Spleen (tissue), 11 donors: Measurements from ENCODE around the gene PTPRM. TPM values are rescaled to one million over a fixed set of nuclear protein-coding genes. Genes with fewer than 3 reads are reported as not detected.

Experiments
- DNase-seq: peaks from one replicate; pipeline ENCODE4 v3.0.0-alpha.2; 2020
- H3K27ac ChIP-seq, 8 donors: fragments of 200-600 bp; sonication (generic) in 7 of 8; 1 replicate in 4 of 8; 2 replicates in 4 of 8; pipeline versions ENCODE4 v1.5.0 to v1.8.0; 2016 to 2021; ENCODE audit warnings: inconsistent platforms in 4 of 8, mild to moderate bottlenecking in 4 of 8, moderate library complexity in 1 of 8
- H3K27me3 ChIP-seq, 7 donors: fragments of 200-600 bp; sonication (generic) in 6 of 7; replicated peaks in 1 of 7; 1 replicate in 4 of 7; 2 replicates in 3 of 7; pipeline versions ENCODE4 v1.5.0 to v1.8.0; 2016 to 2021; ENCODE audit warnings: inconsistent platforms in 3 of 7, mild to moderate bottlenecking in 1 of 7
- H3K36me3 ChIP-seq, 6 donors: fragments of 200-600 bp; sonication (generic) in 5 of 6; 1 replicate in 4 of 6; 2 replicates in 2 of 6; pipeline versions ENCODE4 v1.5.0 to v1.8.0; 2016 to 2021; ENCODE audit warnings: inconsistent platforms in 2 of 6
- H3K4me1 ChIP-seq, 6 donors: fragments of 200-600 bp; sonication (generic) in 5 of 6; 1 replicate in 3 of 6; 2 replicates in 3 of 6; pipeline versions ENCODE4 v1.5.0 to v1.8.0; 2016 to 2021; ENCODE audit warnings: inconsistent platforms in 3 of 6
- H3K4me3 ChIP-seq, 8 donors: fragments of 200-600 bp; sonication (generic) in 7 of 8; 1 replicate in 4 of 8; 2 replicates in 4 of 8; pipeline versions ENCODE4 v1.5.0 to v1.8.0; 2016 to 2021; ENCODE audit warnings: inconsistent platforms in 4 of 8, mild to moderate bottlenecking in 4 of 8, moderate library complexity in 2 of 8
- H3K9me3 ChIP-seq, 8 donors: fragments of 200-600 bp; sonication (generic) in 7 of 8; 1 replicate in 4 of 8; 2 replicates in 4 of 8; pipeline versions ENCODE4 v1.5.0 to v1.8.0; 2016 to 2021; ENCODE audit warnings: inconsistent platforms in 4 of 8
- CTCF ChIP-seq, 11 experiments: fragments of 200-600 bp in 7 of 11; fragments of 450-650 bp in 4 of 11; sonication (generic) in 4 of 11; IDR thresholded peaks in 8 of 11; conservative IDR thresholded peaks in 3 of 11; 1 replicate in 7 of 11; 2 replicates in 4 of 11; pipeline versions ENCODE4 v1.4.0 to v1.8.0; 2016 to 2021; ENCODE audit warnings: antibody characterized with exemption in 11 of 11, inconsistent platforms in 4 of 11, mild to moderate bottlenecking in 1 of 11
- POLR2A ChIP-seq, 3 donors: fragments of 450-650 bp; IDR thresholded peaks; one replicate each; pipeline ENCODE4 v1.5.1; 2017; ENCODE audit warnings: antibody characterized with exemption in 3 of 3, mild to moderate bottlenecking in 1 of 3
- POLR2AphosphoS5 ChIP-seq, 3 donors: sonication (generic); formaldehyde crosslinking; IDR thresholded peaks; one replicate each; pipeline ENCODE4 v1.5.1; 2017; ENCODE audit warnings: antibody characterized with exemption in 3 of 3
- WGBS, 5 donors: extraction: QIAGEN DNeasy Blood & Tissue Kit in 3 of 5; methylation state at CpG; one replicate each; pipeline versions ENCODE4 v1.1.5 to v1.1.7; 2013 to 2018; 5-methylcytosine and 5-hydroxymethylcytosine counted together
- intact Hi-C: fragments of 100-400 bp; cut with DNase I; formaldehyde crosslinking; loops from one replicate; pipeline ENCODE4 v1.15.0; 2023; ENCODE audit warnings: low total_unique reads
- polyA plus RNA-seq, 3 donors: library from polyadenylated mRNA; stranded (reverse); fragments of 200-250 nt; gene quantifications; one replicate each; pipeline ENCODE4 v1.2.1, GENCODE V29; 2013
- total RNA-seq, 7 donors: library from RNA; depleted of rRNA in 3 of 7; stranded (reverse); fragments of >200 nt in 3 of 7; fragmentation: NEBNext Ultra II Directional in 4 of 7; extraction: Animal tissue kit (Norgen Biotek cat#: 25700) in 4 of 7; gene quantifications; one replicate each; pipeline versions ENCODE4 v1.1.0 to v1.2.1, GENCODE V29; 2016 to 2021
- donor health status: healthy with polysubstance abuse.
- donor health status: DM: no; HTN: no; CAD: no; lungs with moderate emphysema.
- donor health status: DM: no; HTN: no; CAD: no.
- donor health status: Bipolar disorder and iron deficiency.
- donor health status: healthy.
- donor health status: DM: no; HTN: no; CAD: no.
- donor health status: DM: yes; HTN: yes; CAD: no.

The PTPRM gene
- total and polyA plus RNA-seq, 10 donors: 23.5 to 97.8 (median 62.8) TPM

DNA sequence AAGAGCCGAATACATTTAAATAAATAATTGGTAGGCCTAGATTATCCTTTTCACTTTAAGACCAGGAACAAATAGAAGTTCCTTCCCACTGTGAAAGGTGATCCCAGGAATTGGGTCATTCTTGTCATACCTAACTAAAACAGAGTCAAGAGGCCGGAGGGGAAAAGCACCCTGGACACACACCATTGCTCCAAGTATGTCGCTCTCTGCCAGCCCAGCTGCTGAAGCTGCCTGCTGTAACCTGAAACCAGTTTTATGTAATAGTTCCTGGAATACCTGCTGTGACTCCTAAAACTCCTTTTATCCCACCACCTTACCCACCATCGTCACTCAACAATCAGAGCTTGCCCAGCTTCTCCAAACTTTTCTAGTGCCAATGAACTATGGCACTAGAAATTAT lies 217.1 kb downstream of the PTPRM start:
- intact Hi-C loops: no loop called here
- Histone ChIP-seq H3K9me3 (no peaks in the 10 kb centered on the region), H3K27me3 (no peaks in the 10 kb centered on the region), H3K36me3 (no peaks in the 10 kb centered on the region), H3K4me3 (no peak overlapping the region), H3K27ac (no peak overlapping the region), H3K4me1 (no peaks in the 10 kb centered on the region)
- DNase-seq: no peak
- WGBS, 5 donors: 91 to 96% (median 91%) methylated on average over 4 of the region's 4 CpGs
- no peak for TF ChIP-seq POLR2A (IDR thresholded peaks at IDR 0.05)
- no peak for TF ChIP-seq POLR2AphosphoS5 (IDR thresholded peaks at IDR 0.05)
- no peak for TF ChIP-seq CTCF (IDR thresholded peaks at IDR 0.05 in 8 of 11, conservative IDR thresholded peaks at IDR 0.05 in 3 of 11)

DNA sequence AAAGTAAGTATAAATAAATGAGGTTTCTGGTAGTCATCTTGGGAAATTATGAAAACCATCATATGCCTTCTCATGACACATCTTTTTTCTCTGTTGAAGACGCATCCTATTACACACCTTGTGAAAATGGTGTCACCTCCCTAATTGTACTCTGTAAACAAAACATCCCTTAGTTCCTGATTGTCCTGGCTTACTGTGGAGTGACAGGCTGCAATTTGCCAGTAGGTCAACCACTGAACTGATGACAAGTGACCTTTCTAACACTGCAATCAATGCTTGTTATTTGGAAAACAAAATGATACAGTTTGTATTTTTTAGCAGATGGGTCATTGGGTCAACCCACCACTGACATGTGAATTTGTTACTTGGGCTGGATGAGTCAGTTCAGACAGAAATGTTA lies 219.5 kb downstream of the PTPRM start:
- H3K4me1 ChIP-seq: no peaks in the 10 kb centered on the region
- intact Hi-C loops: no loop called here
- no peaks in the 10 kb centered on the region for H3K27me3 ChIP-seq
- no peak for TF ChIP-seq POLR2AphosphoS5 (IDR thresholded peaks at IDR 0.05)
- TF ChIP-seq POLR2A (IDR thresholded peaks at IDR 0.05): no peak
- no peak for TF ChIP-seq CTCF (IDR thresholded peaks at IDR 0.05 in 8 of 11, conservative IDR thresholded peaks at IDR 0.05 in 3 of 11)
- DNase-seq: no peak
- no peaks in the 10 kb centered on the region for H3K36me3 ChIP-seq
- no peak overlapping the region for H3K4me3 ChIP-seq
- WGBS, 5 donors: 89 to 100% (median 93%) methylated on average over 1 of the region's 1 CpG
- no peaks in the 10 kb centered on the region for H3K9me3 ChIP-seq
- no peak overlapping the region for H3K27ac ChIP-seq

DNA sequence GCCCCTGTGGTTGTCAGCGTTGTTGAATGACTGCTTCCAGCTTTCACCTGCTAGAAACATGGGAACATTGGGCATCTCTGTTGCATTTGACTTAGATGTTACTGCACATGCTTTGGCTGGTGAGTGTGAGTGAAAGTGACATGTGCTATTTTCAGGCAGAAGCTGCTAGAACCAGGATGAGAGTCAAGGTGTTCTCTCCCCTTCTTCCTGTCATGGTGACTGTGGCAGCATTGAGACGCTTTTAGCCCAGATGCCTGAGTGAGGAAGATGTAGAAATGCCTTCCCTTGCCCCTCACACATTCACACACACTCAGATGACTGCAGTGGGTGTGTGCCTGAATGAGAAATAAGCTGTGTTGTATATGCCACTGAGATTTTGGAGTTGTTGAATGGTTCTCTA lies 220.2 kb downstream of the PTPRM start:
- H3K4me1 ChIP-seq: no peaks in the 10 kb centered on the region
- H3K27me3 ChIP-seq: no peaks in the 10 kb centered on the region
- no peak overlapping the region for H3K27ac ChIP-seq
- no peaks in the 10 kb centered on the region for H3K36me3 ChIP-seq
- TF ChIP-seq CTCF (IDR thresholded peaks at IDR 0.05 in 8 of 11, conservative IDR thresholded peaks at IDR 0.05 in 3 of 11) (no peak), POLR2AphosphoS5 (IDR thresholded peaks at IDR 0.05) (no peak), POLR2A (IDR thresholded peaks at IDR 0.05) (no peak)
- DNase-seq: no peak
- no peak overlapping the region for H3K4me3 ChIP-seq
- WGBS, 5 donors: 46 to 82% (median 68%) methylated on average over 2 of the region's 2 CpGs
- H3K9me3 ChIP-seq: no peaks in the 10 kb centered on the region
- intact Hi-C loops: no loop called here

GRCh38 chr18:7789856-7790552 lies 222.9 kb downstream of the PTPRM start:
- intact Hi-C loops: no loop called here

More at GRCh38 chr18:7789856-7790552, 222.9 kb downstream of the PTPRM start:
- TF ChIP-seq CTCF (IDR thresholded peaks at IDR 0.05 in 8 of 11, conservative IDR thresholded peaks at IDR 0.05 in 3 of 11): peak in 5 of 11 experiments; percentile 7 to 47 (median 22)
- no peak for TF ChIP-seq POLR2AphosphoS5 (IDR thresholded peaks at IDR 0.05)
- no peak overlapping the region for H3K4me3 ChIP-seq
- no peak for DNase-seq
- H3K27me3 ChIP-seq: no peaks in the 10 kb centered on the region
- H3K27ac ChIP-seq: no peak overlapping the region
- H3K9me3 ChIP-seq: no peaks in the 10 kb centered on the region
- no peaks in the 10 kb centered on the region for H3K4me1 ChIP-seq
- no peaks in the 10 kb centered on the region for H3K36me3 ChIP-seq
- WGBS, 5 donors: 52 to 56% (median 53%) methylated on average over 5 of the region's 5 CpGs
